OCI-LY7 (cell line): ENCODE measurements around the gene PPP1R14C.

ENCODE experiments used
- CTCF ChIP-seq: fragments of 200-600 bp; sonication (generic); conservative IDR thresholded peaks from 2 replicates; pipeline ENCODE4 v1.5.1; 2014; ENCODE audit warnings: mild to moderate bottlenecking, antibody characterized with exemption, low read length, moderate library complexity, mixed read lengths
- EZH2phosphoT487 ChIP-seq: fragments of 200-600 bp; sonication (generic); IDR thresholded peaks from 2 replicates; pipeline ENCODE4 v1.6.1; 2018; ENCODE audit warnings: low read depth, borderline replicate concordance, mild to moderate bottlenecking, mixed run types, antibody characterized with exemption, low read length, moderate library complexity, mixed read lengths

- TF ChIP-seq CTCF (no peak), EZH2phosphoT487 (no peak)
Measured at GRCh38 chr6:150116200-150116800, 26.5 kb upstream of the PPP1R14C start.
